Esophagus squamous epithelium (tissue), 5 donors: ENCODE data around the gene SUPT7L. TPM values are rescaled to one million over a fixed set of nuclear protein-coding genes. Genes with fewer than 3 reads are reported as not detected.

Experiments used
- DNase-seq: peaks from one replicate; lab custom pipeline; 2025; lab: John Stamatoyannopoulos, UW
- H3K27ac ChIP-seq, 4 donors: fragments of 200-600 bp; sonication (generic); one replicate each; pipeline ENCODE4 v1.5.1; 2016 to 2019; ENCODE audit warnings: mild to moderate bottlenecking in 1 of 4
- H3K27me3 ChIP-seq, 4 donors: fragments of 200-600 bp; sonication (generic); 1 replicate in 3 of 4; 2 replicates in 1 of 4; pipeline versions ENCODE4 v1.5.1 to v1.6.0; 2017 to 2021; ENCODE audit warnings: antibody characterized with exemption in 1 of 4
- H3K36me3 ChIP-seq, 3 donors: fragments of 200-600 bp; sonication (generic); one replicate each; pipeline ENCODE4 v1.5.1; 2016 to 2019
- H3K4me1 ChIP-seq, 3 donors: fragments of 200-600 bp; sonication (generic); one replicate each; pipeline ENCODE4 v1.5.1; 2017 to 2019
- H3K4me3 ChIP-seq, 4 donors: fragments of 200-600 bp; sonication (generic); 1 replicate in 3 of 4; 2 replicates in 1 of 4; pipeline ENCODE4 v1.5.1; 2016 to 2019; ENCODE audit warnings: mild to moderate bottlenecking in 2 of 4, moderate library complexity in 1 of 4
- H3K9me3 ChIP-seq, 3 donors: fragments of 200-600 bp; sonication (generic); one replicate each; pipeline ENCODE4 v1.5.1; 2016 to 2019
- CTCF ChIP-seq, 6 experiments: fragments of 450-650 bp in 4 of 6; fragments of 200-600 bp in 2 of 6; sonication (generic) in 2 of 6; IDR thresholded peaks; one replicate each; pipeline ENCODE4 v1.5.1; 2016 to 2019; ENCODE audit warnings: antibody characterized with exemption in 6 of 6, mild to moderate bottlenecking in 4 of 6, moderate library complexity in 4 of 6
- POLR2A ChIP-seq, 4 donors: fragments of 450-650 bp; IDR thresholded peaks; one replicate each; pipeline ENCODE4 v1.6.1; 2017; ENCODE audit warnings: antibody characterized with exemption in 4 of 4, mild to moderate bottlenecking in 4 of 4, moderate library complexity in 3 of 4
- WGBS, 2 donors: methylation state at CpG; one replicate each; pipeline ENCODE4 v1.1.5; 2018; 5-methylcytosine and 5-hydroxymethylcytosine counted together
- intact Hi-C: fragments of 100-400 bp; cut with DNase I; formaldehyde crosslinking; loops from one replicate; pipeline ENCODE4 v1.15.0; 2022
- total RNA-seq, 4 donors: library from RNA; depleted of rRNA; stranded (reverse); fragments of >200 nt; gene quantifications; one replicate each; pipeline ENCODE4 v1.1.0, GENCODE V29; 2016
- donor health status: DM: yes; HTN: yes; CAD: no.

Gene SUPT7L
- total RNA-seq, 4 donors from 2014 or later = 10.5 to 25.4 (median 14.2) TPM

GRCh38 chr2:27701676-27702075 is 38.3 kb upstream of the SUPT7L start:
- WGBS, 2 donors = 41 to 44% methylated on average over 2 to 5 of the region's 5 CpGs
- TF ChIP-seq POLR2A (IDR thresholded peaks at IDR 0.05) (no peak), CTCF (IDR thresholded peaks at IDR 0.05) (no peak)
- DNase-seq = no peak
- Histone ChIP-seq H3K4me1 (peaks cover 7 to 36% (median 28%) of the 10 kb centered on the region in 3 donors), H3K4me3 (no peak overlapping the region), H3K9me3 (no peaks in the 10 kb centered on the region), H3K36me3 (peaks cover 0 to 22% (median 4%) of the 10 kb centered on the region in 3 donors), H3K27me3 (no peaks in the 10 kb centered on the region), H3K27ac (no peak overlapping the region)
- intact Hi-C loops = no loop called here

- peaks cover 0 to 60% (median 17%) of the 10 kb centered on the region in 3 donors for H3K36me3 ChIP-seq
Measured at GRCh38 chr2:27697660-27698059, 34.2 kb upstream of the SUPT7L start.

GRCh38 chr2:27690052-27690451 is 26.6 kb upstream of the SUPT7L start:
- no peaks in the 10 kb centered on the region for H3K27me3 ChIP-seq
- no peak for TF ChIP-seq CTCF (IDR thresholded peaks at IDR 0.05)
- no peak for TF ChIP-seq POLR2A (IDR thresholded peaks at IDR 0.05)
- intact Hi-C loops = no loop called here
- no peak overlapping the region for H3K27ac ChIP-seq
- peaks cover 0 to 47% (median 26%) of the 10 kb centered on the region in 3 donors for H3K4me1 ChIP-seq
- peaks cover 0 to 73% (median 2%) of the 10 kb centered on the region in 3 donors for H3K36me3 ChIP-seq
- H3K9me3 ChIP-seq = no peaks in the 10 kb centered on the region
- no peak for DNase-seq
- no peak overlapping the region for H3K4me3 ChIP-seq

More at GRCh38 chr2:27697660-27698059, 34.2 kb upstream of the SUPT7L start:
- TF ChIP-seq POLR2A (IDR thresholded peaks at IDR 0.05) (no peak), CTCF (IDR thresholded peaks at IDR 0.05) (no peak)
- Histone ChIP-seq H3K4me1 (no peaks in the 10 kb centered on the region), H3K27me3 (no peaks in the 10 kb centered on the region), H3K9me3 (no peaks in the 10 kb centered on the region), H3K4me3 (no peak overlapping the region), H3K27ac (no peak overlapping the region)
- WGBS, 2 donors = 60 to 92% methylated on average over 1 of the region's 1 CpG
- intact Hi-C loops = no loop called here
- DNase-seq = no peak

- Histone ChIP-seq H3K27me3 (no peaks in the 10 kb centered on the region), H3K4me1 (peaks cover 0 to 47% (median 26%) of the 10 kb centered on the region in 3 donors), H3K9me3 (no peaks in the 10 kb centered on the region), H3K4me3 (no peak overlapping the region), H3K27ac (no peak overlapping the region), H3K36me3 (peaks cover 0 to 73% (median 0%) of the 10 kb centered on the region in 3 donors)
- 39 to 60% methylated on average over 2 of the region's 2 CpGs for WGBS, 2 donors
- DNase-seq = no peak
- intact Hi-C loops = no loop called here
- TF ChIP-seq CTCF (IDR thresholded peaks at IDR 0.05) = no peak
- no peak for TF ChIP-seq POLR2A (IDR thresholded peaks at IDR 0.05)
Measured at GRCh38 chr2:27689424-27689823, 26.0 kb upstream of the SUPT7L start.

GRCh38 chr2:27687232-27687631 is 23.8 kb upstream of the SUPT7L start:
- 73% methylated on average over 1 of the region's 1 CpG; no CpG with 5 or more reads in 1 of the 2 donors for WGBS, 2 donors
- no peak overlapping the region for H3K4me3 ChIP-seq
- intact Hi-C loops = no loop called here
- H3K4me1 ChIP-seq = peaks cover 0 to 61% (median 36%) of the 10 kb centered on the region in 3 donors
- peaks cover 0 to 67% (median 0%) of the 10 kb centered on the region in 3 donors for H3K36me3 ChIP-seq
- H3K27ac ChIP-seq = peak overlapping the region in 3 of 4 donors; percentile 5 to 35 (median 25)
- no peaks in the 10 kb centered on the region for H3K27me3 ChIP-seq
- DNase-seq = no peak
- TF ChIP-seq POLR2A (IDR thresholded peaks at IDR 0.05) (no peak), CTCF (IDR thresholded peaks at IDR 0.05) (no peak)
- no peaks in the 10 kb centered on the region for H3K9me3 ChIP-seq
